ENCODE measurements around the gene FHAD1. TPM values are rescaled to one million over a fixed set of nuclear protein-coding genes. Genes with fewer than 3 reads are reported as not detected.

FHAD1 gene
- total and polyA plus RNA-seq, 9 of the 15 experiments (the other 6 are each of a cell fraction or from before 2014, with no cell fraction given) = 0.32 to 2.1 (median 1.5) TPM; not detected in 1

- TF ChIP-seq ATF1 (CRISPR knock-in tag; IDR thresholded peaks at IDR 0.05) (no peak), ATF1 (tag; IDR thresholded peaks at IDR 0.05) (peak; percentile 42), EWSR1 (IDR thresholded peaks at IDR 0.05; ENCODE audit: borderline replicate concordance, low read depth, partially characterized antibody) (no peak), POLR2G (IDR thresholded peaks at IDR 0.05; ENCODE audit: low read depth, low read length) (peak; percentile 96), ZNF318 (IDR thresholded peaks at IDR 0.05; ENCODE audit: borderline replicate concordance in 1 of 2, low read depth in 1 of 2) (no peak), RBBP5 (IDR thresholded peaks at IDR 0.05; ENCODE audit: borderline replicate concordance, insufficient read depth, low read length, poor library complexity, severe bottlenecking) (peak; percentile 49), ZHX1 (conservative IDR thresholded peaks at IDR 0.05; ENCODE audit: low read length) (no peak)
Measured at GRCh38 chr1:15409388-15410222, 162.6 kb downstream of the FHAD1 start, which contains the start of gene EFHD2 (continued).

Data from K562 (cell line).